Spleen (tissue), 7 donors: ENCODE results near the gene MRPL50.

ENCODE experiments used
- CTCF ChIP-seq, 11 experiments: fragments of 200-600 bp in 7 of 11; fragments of 450-650 bp in 4 of 11; sonication (generic) in 4 of 11; IDR thresholded peaks in 8 of 11; conservative IDR thresholded peaks in 3 of 11; 1 replicate in 7 of 11; 2 replicates in 4 of 11; pipeline versions ENCODE4 v1.4.0 to v1.8.0; 2016 to 2021; ENCODE audit warnings: antibody characterized with exemption in 11 of 11, inconsistent platforms in 4 of 11, mild to moderate bottlenecking in 1 of 11
- POLR2A ChIP-seq, 3 donors: fragments of 450-650 bp; IDR thresholded peaks; one replicate each; pipeline ENCODE4 v1.5.1; 2017; ENCODE audit warnings: antibody characterized with exemption in 3 of 3, mild to moderate bottlenecking in 1 of 3
- donor health status: DM: no; HTN: no; CAD: no; lungs with moderate emphysema.
- donor health status: DM: no; HTN: no; CAD: no.
- donor health status: DM: no; HTN: no; CAD: no.

GRCh38 chr9:101341958-101342357 is 56.5 kb downstream of the MRPL50 start:
- no peak for TF ChIP-seq CTCF (IDR thresholded peaks at IDR 0.05 in 8 of 11, conservative IDR thresholded peaks at IDR 0.05 in 3 of 11)
- TF ChIP-seq POLR2A (IDR thresholded peaks at IDR 0.05), result no peak
